Small intestine (tissue), 16 donors: ENCODE measurements around the gene ZNF415. TPM values are rescaled to one million over a fixed set of nuclear protein-coding genes. Genes with fewer than 3 reads are reported as not detected.
A peak's percentile ranks its signal among the peaks of the same experiment; 100 is the strongest.

Experiments used
- DNase-seq, 2 donors: peaks; one replicate each; pipeline versions ENCODE4 v3.0.0 to v3.0.0-alpha.2; 2013
- FAIRE-seq: peaks from 2 replicates; lab custom pipeline; 2012; peaks lifted over from hg19 to GRCh38; lab: Jason Lieb, UNC
- H3K27ac ChIP-seq, 3 donors: one replicate each; pipeline ENCODE4 v1.5.1; 2013; ENCODE audit warnings: low read length in 2 of 3, mild to moderate bottlenecking in 2 of 3, control low read depth in 1 of 3, inconsistent platforms in 1 of 3, low read depth in 1 of 3, moderate library complexity in 1 of 3
- H3K27me3 ChIP-seq, 3 donors: one replicate each; pipeline ENCODE4 v1.6.1; 2013; ENCODE audit warnings: low read length in 3 of 3, inconsistent platforms in 1 of 3; ENCODE audit not compliant: control insufficient read depth in 3 of 3, insufficient read depth in 3 of 3
- H3K36me3 ChIP-seq, 3 donors: one replicate each; pipeline ENCODE4 v1.6.1; 2013; ENCODE audit warnings: low read length in 3 of 3, inconsistent platforms in 1 of 3, low read depth in 1 of 3, mild to moderate bottlenecking in 1 of 3, moderate library complexity in 1 of 3; ENCODE audit not compliant: control insufficient read depth in 3 of 3, insufficient read depth in 2 of 3
- H3K4me1 ChIP-seq, 3 donors: one replicate each; pipeline ENCODE4 v1.6.1; 2013; ENCODE audit warnings: low read length in 2 of 3, inconsistent platforms in 1 of 3, low read depth in 1 of 3, mild to moderate bottlenecking in 1 of 3, moderate library complexity in 1 of 3; ENCODE audit not compliant: control insufficient read depth in 3 of 3, insufficient read depth in 2 of 3
- H3K4me3 ChIP-seq, 3 donors: one replicate each; pipeline ENCODE4 v1.5.1; 2013; ENCODE audit warnings: low read length in 3 of 3, control low read depth in 1 of 3, inconsistent platforms in 1 of 3, low read depth in 1 of 3, mild to moderate bottlenecking in 1 of 3, moderate library complexity in 1 of 3
- H3K9me3 ChIP-seq, 2 donors: one replicate each; pipeline ENCODE4 v1.6.1; 2013; ENCODE audit warnings: low read depth in 1 of 2, low read length in 1 of 2; ENCODE audit not compliant: control insufficient read depth in 2 of 2, insufficient read depth in 1 of 2
- WGBS, 3 donors: extraction: QIAGEN DNeasy Blood & Tissue Kit; methylation state at CpG; one replicate each; pipeline ENCODE4 v1.1.7; 2013; 5-methylcytosine and 5-hydroxymethylcytosine counted together
- long read RNA-seq, 10 donors: transcript quantifications; one replicate each; lab custom pipeline, GENCODE V29; 2026
- polyA plus RNA-seq, 4 donors: library from polyadenylated mRNA; stranded (reverse) in 3 of 4; unstranded in 1 of 4; fragments of 200-250 nt in 3 of 4; fragments of 120-200 nt in 1 of 4; gene quantifications; one replicate each; pipeline versions ENCODE4 v1.2.1 to v1.2.3, GENCODE V29; 2013
- donor health status: healthy with polysubstance abuse.
- donor health status: control.
- donor health status: control.
- donor health status: Bipolar disorder and iron deficiency.
- donor health status: healthy.

Gene ZNF415
- polyA plus RNA-seq: 10 to 100 TPM in 1 of 4 donors, 1 to 10 TPM in 2, under 1 TPM in 1; 0.81 to 49.5 (median 3.2) TPM
- long read RNA-seq, donor 1, partial matches to known transcripts: 0 of 12 reads
- long read RNA-seq, donor 1, other reads (novel, unspliced or antisense): 0 of 12 reads
- long read RNA-seq, donor 2, partial matches to known transcripts: 0 of 3 reads
- long read RNA-seq, donor 2, other reads (novel, unspliced or antisense): 0 of 3 reads
- long read RNA-seq, donor 3, partial matches to known transcripts: 0 of 2 reads
- long read RNA-seq, donor 3, other reads (novel, unspliced or antisense): 0 of 2 reads
- long read RNA-seq, donor 4: 0 reads
- long read RNA-seq, donor 5, partial matches to known transcripts: 0 of 1 reads
- long read RNA-seq, donor 5, other reads (novel, unspliced or antisense): 0 of 1 reads
- long read RNA-seq, donor 6, partial matches to known transcripts: 0 of 4 reads
- long read RNA-seq, donor 6, other reads (novel, unspliced or antisense): 0 of 4 reads
- long read RNA-seq, donor 7, partial matches to known transcripts: 0 of 3 reads
- long read RNA-seq, donor 7, other reads (novel, unspliced or antisense): 0 of 3 reads
- long read RNA-seq, donor 8: 0 reads
- long read RNA-seq, donor 9: 0 reads
- long read RNA-seq, donor 10, partial matches to known transcripts: 8 of 13 reads
- long read RNA-seq, donor 10, other reads (novel, unspliced or antisense): 0 of 13 reads

GRCh38 chr19:53132141-53132991 is at the start of gene ZNF415:
TSS of gene ZNF415 (minus strand) at chr19:53132910. CDS start at chr19:53122676, 10,234 bp downstream.
- Histone ChIP-seq H3K27me3 (no peaks in the 10 kb centered on the region), H3K9me3 (peaks cover 0 to 10% of the 10 kb centered on the region in 2 donors), H3K27ac (peak within 1 kb of the TSS in 2 of 3 donors; percentile 80 to 99), H3K4me1 (peaks cover 0 to 17% (median 0%) of the 10 kb centered on the region in 3 donors), H3K36me3 (peaks cover 0 to 10% (median 0%) of the 10 kb centered on the region in 3 donors), H3K4me3 (peak within 1 kb of the TSS; percentile 42 to 98 (median 49))
- FAIRE-seq: no peak
- DNase-seq: peak; percentile 76 to 95
- WGBS, 3 donors: 2 to 11% (median 6%) methylated on average over 48 to 51 of the region's 51 CpGs

- Histone ChIP-seq H3K36me3 (peaks cover 0 to 20% (median 0%) of the 10 kb centered on the region in 3 donors), H3K4me3 (no peak overlapping the region), H3K4me1 (no peaks in the 10 kb centered on the region), H3K27ac (no peak overlapping the region), H3K27me3 (no peaks in the 10 kb centered on the region), H3K9me3 (peaks cover 0 to 24% of the 10 kb centered on the region in 2 donors)
- WGBS, 3 donors: 93 to 94% (median 94%) methylated on average over 10 of the region's 10 CpGs
- DNase-seq (no peak), FAIRE-seq (no peak)
Observed at GRCh38 chr19:53182202-53182601, 49.5 kb upstream of the ZNF415 start.

DNA sequence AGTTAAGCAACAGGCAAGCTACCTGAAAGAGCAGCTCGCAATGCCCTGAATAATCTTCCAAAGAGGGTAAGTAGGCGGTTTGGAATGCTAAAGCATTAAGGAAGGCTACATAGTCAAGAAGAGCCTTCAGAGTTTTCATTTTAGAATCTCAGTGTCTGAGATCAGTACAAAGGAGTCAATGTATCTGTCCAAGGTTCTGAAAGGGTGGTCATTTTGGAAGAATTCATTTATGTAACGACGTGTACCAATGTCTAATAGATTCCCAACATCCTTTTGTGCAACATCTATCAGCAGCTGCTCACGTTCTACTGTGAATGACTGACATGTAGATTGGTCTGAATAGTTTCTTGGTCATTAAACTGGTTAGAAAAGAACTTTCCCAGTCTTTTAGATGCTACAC is 45.3 kb upstream of the ZNF415 start:
- peaks cover 0 to 41% of the 10 kb centered on the region in 2 donors for H3K9me3 ChIP-seq
- no peak overlapping the region for H3K4me3 ChIP-seq
- DNase-seq: no peak
- H3K27me3 ChIP-seq: no peaks in the 10 kb centered on the region
- 87 to 97% (median 94%) methylated on average over 5 of the region's 5 CpGs for WGBS, 3 donors
- H3K27ac ChIP-seq: no peak overlapping the region
- H3K4me1 ChIP-seq: no peaks in the 10 kb centered on the region
- no peak for FAIRE-seq
- peaks cover 0 to 12% (median 0%) of the 10 kb centered on the region in 3 donors for H3K36me3 ChIP-seq

- WGBS, 3 donors: 52 to 60% (median 56%) methylated on average over 4 of the region's 4 CpGs
- H3K4me3 ChIP-seq: no peak overlapping the region
- peaks cover 0 to 34% of the 10 kb centered on the region in 2 donors for H3K9me3 ChIP-seq
- no peak for FAIRE-seq
- H3K27ac ChIP-seq: no peak overlapping the region
- H3K4me1 ChIP-seq: no peaks in the 10 kb centered on the region
- no peak for DNase-seq
- H3K27me3 ChIP-seq: no peaks in the 10 kb centered on the region
- H3K36me3 ChIP-seq: no peaks in the 10 kb centered on the region
Observed at GRCh38 chr19:53172889-53173288, 40.2 kb upstream of the ZNF415 start.

- H3K27ac ChIP-seq: no peak overlapping the region
- no peaks in the 10 kb centered on the region for H3K4me1 ChIP-seq
- peaks cover 1 to 45% of the 10 kb centered on the region in 2 donors for H3K9me3 ChIP-seq
- H3K36me3 ChIP-seq: no peaks in the 10 kb centered on the region
- FAIRE-seq (no peak), DNase-seq (no peak)
- peaks cover 0 to 2% (median 0%) of the 10 kb centered on the region in 3 donors for H3K27me3 ChIP-seq
- H3K4me3 ChIP-seq: no peak overlapping the region
- WGBS, 3 donors: 89 to 92% (median 91%) methylated on average over 3 of the region's 3 CpGs
Observed at GRCh38 chr19:53165691-53166091, 33.0 kb upstream of the ZNF415 start.

DNA sequence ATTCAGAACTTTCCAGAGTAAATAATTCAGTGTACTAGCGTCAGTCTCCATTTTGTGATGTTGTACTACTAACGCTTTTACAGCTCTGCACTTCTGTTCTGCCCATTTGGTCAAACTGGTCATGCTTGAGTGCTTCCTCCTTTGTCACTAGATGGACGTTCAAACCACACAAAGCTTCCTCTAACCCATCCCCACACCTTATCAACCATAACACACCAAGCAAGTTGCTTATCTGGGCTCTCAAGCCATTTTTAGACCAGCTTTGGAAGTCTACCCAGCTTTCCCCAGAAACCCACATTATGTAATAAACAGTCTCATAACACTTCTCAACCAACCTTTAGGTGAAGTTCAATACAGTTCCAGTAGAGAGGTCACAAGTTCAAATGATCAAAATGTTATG is 28.4 kb upstream of the ZNF415 start:
- Histone ChIP-seq H3K4me3 (no peak overlapping the region), H3K4me1 (peaks cover 0 to 7% (median 6%) of the 10 kb centered on the region in 3 donors), H3K9me3 (peaks cover 3 to 40% of the 10 kb centered on the region in 2 donors), H3K27me3 (peaks cover 0 to 2% (median 0%) of the 10 kb centered on the region in 3 donors), H3K36me3 (peaks cover 0 to 2% (median 0%) of the 10 kb centered on the region in 3 donors), H3K27ac (no peak overlapping the region)
- DNase-seq: no peak
- 64 to 77% (median 75%) methylated on average over 3 of the region's 3 CpGs for WGBS, 3 donors
- no peak for FAIRE-seq

GRCh38 chr19:53160350-53160749 is 27.6 kb upstream of the ZNF415 start:
- 89 to 93% (median 91%) methylated on average over 3 of the region's 3 CpGs for WGBS, 3 donors
- DNase-seq (no peak), FAIRE-seq (peak; percentile 5)
- peaks cover 3 to 37% of the 10 kb centered on the region in 2 donors for H3K9me3 ChIP-seq
- H3K4me3 ChIP-seq: no peak overlapping the region
- peaks cover 0 to 6% (median 3%) of the 10 kb centered on the region in 3 donors for H3K36me3 ChIP-seq
- peaks cover 0 to 7% (median 6%) of the 10 kb centered on the region in 3 donors for H3K4me1 ChIP-seq
- no peak overlapping the region for H3K27ac ChIP-seq
- H3K27me3 ChIP-seq: peaks cover 0 to 2% (median 0%) of the 10 kb centered on the region in 3 donors
